ENCODE results near the gene GMEB2. TPM values are rescaled to one million over a fixed set of nuclear protein-coding genes. Genes with fewer than 3 reads are reported as not detected.
A peak's percentile ranks its signal among the peaks of the same experiment; 100 is the strongest.

The GMEB2 gene
- total and polyA plus RNA-seq, 10 of the 15 experiments (the other 5 are each of a cell fraction or from before 2014, with no cell fraction given): 0.08 to 15.1 (median 6.9) TPM

DNA sequence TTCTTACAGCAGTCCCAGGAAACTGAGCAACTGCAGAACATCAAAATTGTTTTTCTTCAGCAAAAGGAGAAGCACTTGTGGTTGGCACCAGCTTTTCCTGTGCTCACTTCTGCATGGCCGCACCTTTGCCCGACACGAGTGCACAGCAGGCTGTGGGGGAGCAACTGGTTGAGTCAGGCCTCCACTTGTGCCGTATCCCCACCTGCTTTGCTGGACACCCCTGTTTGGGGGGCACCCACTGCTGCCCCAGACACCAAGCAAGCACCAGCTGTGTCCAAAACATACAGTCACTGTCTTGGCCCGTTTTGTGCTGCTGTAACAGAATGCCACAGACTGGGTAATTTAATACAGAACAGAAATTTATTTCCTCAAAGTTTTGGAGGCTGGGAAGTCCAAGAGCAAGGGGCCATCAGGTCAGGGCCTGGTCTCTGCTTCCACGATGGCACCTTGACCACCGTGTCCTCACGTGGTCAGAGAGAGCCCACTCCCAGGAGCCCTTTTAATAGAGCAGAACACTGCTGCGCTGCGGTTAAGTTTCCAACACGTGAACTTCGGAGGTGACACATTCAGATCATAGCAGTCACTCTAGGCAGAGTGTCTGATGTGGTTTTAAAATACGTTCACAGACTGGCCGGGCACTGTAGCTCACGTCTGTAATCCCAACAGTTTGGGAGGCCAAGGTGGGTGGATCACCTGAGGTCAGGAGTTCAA lies 8.7 kb upstream of the GMEB2 start (continued):
- TF ChIP-seq NRF1 (conservative IDR thresholded peaks at IDR 0.05; ENCODE audit: low read depth, low read length) (no peak), YY1 (IDR thresholded peaks at IDR 0.05; ENCODE audit: low read depth, low read length) (no peak), ZNF274 (IDR thresholded peaks at IDR 0.05; ENCODE audit: insufficient read depth, insufficient read length) (no peak), CHD2 (IDR thresholded peaks at IDR 0.05; ENCODE audit: borderline replicate concordance, low read depth, low read length) (0 out of 2 replicates have a peak, but pooled peaks have one; percentile 22), ZZZ3 (IDR thresholded peaks at IDR 0.05; ENCODE audit: control insufficient read depth, insufficient read length, low read depth) (no peak), SUZ12 (IDR thresholded peaks at IDR 0.05; ENCODE audit: unreplicated experiment) (no peak), JUND (IDR thresholded peaks at IDR 0.05; ENCODE audit: low read depth, low read length) (no peak), SUPT20H (IDR thresholded peaks at IDR 0.05; ENCODE audit: borderline replicate concordance, control insufficient read depth, low read depth, low read length) (no peak), CREM (IDR thresholded peaks at IDR 0.05; ENCODE audit: low read depth) (peak; percentile 51; the same call in 1 of the 2 replicates), MEF2B (IDR thresholded peaks at IDR 0.05; ENCODE audit: partially characterized antibody, poor library complexity, severe bottlenecking) (peak; percentile 82), EP300 (IDR thresholded peaks at IDR 0.05; ENCODE audit: borderline replicate concordance in 1 of 2, control insufficient read depth in 1 of 2, low read depth in 2 of 2, low read length in 2 of 2) (peak in 1 of 2 experiments; percentile 65; a peak in 1 of 4 replicates), NFYA (IDR thresholded peaks at IDR 0.05; ENCODE audit: borderline replicate concordance, low read depth, low read length) (no peak), NBN (IDR thresholded peaks at IDR 0.05) (peak; percentile 98), IKZF2 (IDR thresholded peaks at IDR 0.05) (peak; percentile 96 to 97), BMI1 (IDR thresholded peaks at IDR 0.05; ENCODE audit: borderline replicate concordance) (peak; percentile 44; the same call in 1 of the 2 replicates), EED (IDR thresholded peaks at IDR 0.05; ENCODE audit: low read depth) (0 out of 2 replicates have a peak, but pooled peaks have one; percentile 27), CHD4 (IDR thresholded peaks at IDR 0.05) (no peak), KLF5 (IDR thresholded peaks at IDR 0.05; ENCODE audit: partially characterized antibody) (no peak), SMARCA5 (IDR thresholded peaks at IDR 0.05) (peak; percentile 78; the same call in 1 of the 2 replicates), PAX8 (IDR thresholded peaks at IDR 0.05) (no peak), HDAC2 (IDR thresholded peaks at IDR 0.05) (no peak), IKZF1 (conservative IDR thresholded peaks at IDR 0.05) (peak; percentile 96)
- TF ChIP-seq, protein P1, sequence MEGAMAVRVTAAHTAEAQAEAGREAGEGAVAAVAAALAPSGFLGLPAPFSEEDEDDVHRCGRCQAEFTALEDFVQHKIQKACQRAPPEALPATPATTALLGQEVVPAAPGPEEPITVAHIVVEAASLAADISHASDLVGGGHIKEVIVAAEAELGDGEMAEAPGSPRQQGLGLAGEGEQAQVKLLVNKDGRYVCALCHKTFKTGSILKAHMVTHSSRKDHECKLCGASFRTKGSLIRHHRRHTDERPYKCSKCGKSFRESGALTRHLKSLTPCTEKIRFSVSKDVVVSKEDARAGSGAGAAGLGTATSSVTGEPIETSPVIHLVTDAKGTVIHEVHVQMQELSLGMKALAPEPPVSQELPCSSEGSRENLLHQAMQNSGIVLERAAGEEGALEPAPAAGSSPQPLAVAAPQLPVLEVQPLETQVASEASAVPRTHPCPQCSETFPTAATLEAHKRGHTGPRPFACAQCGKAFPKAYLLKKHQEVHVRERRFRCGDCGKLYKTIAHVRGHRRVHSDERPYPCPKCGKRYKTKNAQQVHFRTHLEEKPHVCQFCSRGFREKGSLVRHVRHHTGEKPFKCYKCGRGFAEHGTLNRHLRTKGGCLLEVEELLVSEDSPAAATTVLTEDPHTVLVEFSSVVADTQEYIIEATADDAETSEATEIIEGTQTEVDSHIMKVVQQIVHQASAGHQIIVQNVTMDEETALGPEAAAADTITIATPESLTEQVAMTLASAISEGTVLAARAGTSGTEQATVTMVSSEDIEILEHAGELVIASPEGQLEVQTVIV (IDR thresholded peaks at IDR 0.05; ENCODE audit: borderline replicate concordance, partially characterized antibody): no peak
- TF ChIP-seq, protein P2, sequence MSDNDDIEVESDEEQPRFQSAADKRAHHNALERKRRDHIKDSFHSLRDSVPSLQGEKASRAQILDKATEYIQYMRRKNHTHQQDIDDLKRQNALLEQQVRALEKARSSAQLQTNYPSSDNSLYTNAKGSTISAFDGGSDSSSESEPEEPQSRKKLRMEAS (IDR thresholded peaks at IDR 0.05; ENCODE audit: low read depth, low read length): peak; percentile 66
- TF ChIP-seq, protein P3, sequence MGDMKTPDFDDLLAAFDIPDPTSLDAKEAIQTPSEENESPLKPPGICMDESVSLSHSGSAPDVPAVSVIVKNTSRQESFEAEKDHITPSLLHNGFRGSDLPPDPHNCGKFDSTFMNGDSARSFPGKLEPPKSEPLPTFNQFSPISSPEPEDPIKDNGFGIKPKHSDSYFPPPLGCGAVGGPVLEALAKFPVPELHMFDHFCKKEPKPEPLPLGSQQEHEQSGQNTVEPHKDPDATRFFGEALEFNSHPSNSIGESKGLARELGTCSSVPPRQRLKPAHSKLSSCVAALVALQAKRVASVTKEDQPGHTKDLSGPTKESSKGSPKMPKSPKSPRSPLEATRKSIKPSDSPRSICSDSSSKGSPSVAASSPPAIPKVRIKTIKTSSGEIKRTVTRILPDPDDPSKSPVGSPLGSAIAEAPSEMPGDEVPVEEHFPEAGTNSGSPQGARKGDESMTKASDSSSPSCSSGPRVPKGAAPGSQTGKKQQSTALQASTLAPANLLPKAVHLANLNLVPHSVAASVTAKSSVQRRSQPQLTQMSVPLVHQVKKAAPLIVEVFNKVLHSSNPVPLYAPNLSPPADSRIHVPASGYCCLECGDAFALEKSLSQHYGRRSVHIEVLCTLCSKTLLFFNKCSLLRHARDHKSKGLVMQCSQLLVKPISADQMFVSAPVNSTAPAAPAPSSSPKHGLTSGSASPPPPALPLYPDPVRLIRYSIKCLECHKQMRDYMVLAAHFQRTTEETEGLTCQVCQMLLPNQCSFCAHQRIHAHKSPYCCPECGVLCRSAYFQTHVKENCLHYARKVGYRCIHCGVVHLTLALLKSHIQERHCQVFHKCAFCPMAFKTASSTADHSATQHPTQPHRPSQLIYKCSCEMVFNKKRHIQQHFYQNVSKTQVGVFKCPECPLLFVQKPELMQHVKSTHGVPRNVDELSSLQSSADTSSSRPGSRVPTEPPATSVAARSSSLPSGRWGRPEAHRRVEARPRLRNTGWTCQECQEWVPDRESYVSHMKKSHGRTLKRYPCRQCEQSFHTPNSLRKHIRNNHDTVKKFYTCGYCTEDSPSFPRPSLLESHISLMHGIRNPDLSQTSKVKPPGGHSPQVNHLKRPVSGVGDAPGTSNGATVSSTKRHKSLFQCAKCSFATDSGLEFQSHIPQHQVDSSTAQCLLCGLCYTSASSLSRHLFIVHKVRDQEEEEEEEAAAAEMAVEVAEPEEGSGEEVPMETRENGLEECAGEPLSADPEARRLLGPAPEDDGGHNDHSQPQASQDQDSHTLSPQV (IDR thresholded peaks at IDR 0.05): no peak
